Activated T-cell treated with anti-CD3 and anti-CD28 coated beads, Interleukin-2, amount 50 U/mL, for 1 hour (primary cell): ENCODE results near the gene ZFX.
"Not testable (repeated sequence)": the region's sequence is repeated elsewhere in the genome, so short reads cannot be mapped to it uniquely, and the experiment has no call there.

ENCODE experiments used
- DNase-seq: peaks from one replicate; pipeline ENCODE4 v3.0.0-alpha.2; 2020

ZFX gene

GRCh38 chrX:24149351-24150050 lies at the start of gene ZFX:
ZFX (plus strand) TSS chrX:24149729; CDS start chrX:24172743, 23,014 bp downstream.
- DNase-seq, result peak; percentile 85

- DNase-seq, result no peak
These were observed 48.8 kb upstream of the ZFX start for GRCh38 chrX:24100713-24101112.

GRCh38 chrX:24110069-24110468 lies 39.5 kb upstream of the ZFX start:
- DNase-seq, result no peak

- no peak for DNase-seq
These were observed 36.3 kb upstream of the ZFX start for GRCh38 chrX:24113181-24113580.

- DNase-seq, result no peak
These were observed 32.3 kb upstream of the ZFX start for GRCh38 chrX:24117258-24117657.

- no peak for DNase-seq
These were observed 25.2 kb upstream of the ZFX start for GRCh38 chrX:24124244-24124799.

GRCh38 chrX:24125028-24125612 lies 24.4 kb upstream of the ZFX start:
- no peak for DNase-seq

- no peak for DNase-seq
These were observed 18.1 kb upstream of the ZFX start for GRCh38 chrX:24131476-24131875.

GRCh38 chrX:24133312-24133711 lies 16.2 kb upstream of the ZFX start:
- no peak for DNase-seq

- DNase-seq, result not testable (repeated sequence)
These were observed 13.8 kb upstream of the ZFX start for GRCh38 chrX:24135768-24136167.

- no peak for DNase-seq
These were observed 12.3 kb upstream of the ZFX start for GRCh38 chrX:24137192-24137591.

- DNase-seq, result not testable (repeated sequence)
These were observed 5.5 kb upstream of the ZFX start for GRCh38 chrX:24143982-24144381.

GRCh38 chrX:24144528-24144927 lies 5.0 kb upstream of the ZFX start:
- DNase-seq, result no peak

- DNase-seq, result no peak
These were observed 4.0 kb upstream of the ZFX start for GRCh38 chrX:24145303-24146186.

- no peak for DNase-seq
These were observed 3.1 kb upstream of the ZFX start for GRCh38 chrX:24146283-24146949.

GRCh38 chrX:24147165-24147564 lies 2.4 kb upstream of the ZFX start:
- no peak for DNase-seq

GRCh38 chrX:24148121-24148520 lies 1.4 kb upstream of the ZFX start:
- no peak for DNase-seq

- DNase-seq, result no peak
These were observed 786 bp upstream of the ZFX start for GRCh38 chrX:24148535-24149350.

- peak; percentile 91 for DNase-seq
These were observed 692 bp downstream of the ZFX start for GRCh38 chrX:24150051-24150790.

GRCh38 chrX:24150898-24151297 lies 1.4 kb downstream of the ZFX start:
- DNase-seq, result no peak

- DNase-seq, result no peak
These were observed 2.0 kb downstream of the ZFX start for GRCh38 chrX:24151513-24151912.
